K562 (cell line): ENCODE data around the gene FUBP3. TPM values are rescaled to one million over a fixed set of nuclear protein-coding genes. Genes with fewer than 3 reads are reported as not detected.

Experiments
- ASH1L ChIP-seq: fragments of 450-650 bp; IDR thresholded peaks from 2 replicates; pipeline ENCODE4 v1.6.1; 2018; ENCODE audit warnings: borderline replicate concordance, mild to moderate bottlenecking, low read depth; ENCODE audit not compliant: partially characterized antibody
- ATF2 ChIP-seq: sonication (generic); formaldehyde crosslinking; IDR thresholded peaks from 2 replicates; pipeline ENCODE4 v1.8.1; 2022; ENCODE audit warnings: missing genetic modification reagents
- CTCFL ChIP-seq: IDR thresholded peaks from 2 replicates; pipeline ENCODE4 v1.6.1; 2011; ENCODE audit warnings: borderline replicate concordance, low read depth, mild to moderate bottlenecking, moderate library complexity, low read length; ENCODE audit not compliant: insufficient read depth, poor library complexity, severe bottlenecking
- GMEB1 ChIP-seq: fragments of 250-450 bp; sonication (Bioruptor Pico); IDR thresholded peaks from 2 replicates; pipeline ENCODE4 v1.4.0; 2020; ENCODE audit warnings: mild to moderate bottlenecking
- HMG20B ChIP-seq: fragments of 250-450 bp; sonication (Bioruptor Pico); IDR thresholded peaks from 2 replicates; pipeline ENCODE4 v1.5.0; 2021; ENCODE audit warnings: mild to moderate bottlenecking
- HNRNPH1 ChIP-seq: fragments of 200-400 bp; formaldehyde crosslinking; optimal IDR thresholded peaks from 2 replicates; pipeline ENCODE3; 2017; ENCODE audit warnings: low read depth, mild to moderate bottlenecking, low read length, moderate library complexity
- HOXB6 ChIP-seq: fragments of 250-450 bp; sonication (Bioruptor Pico); IDR thresholded peaks from 2 replicates; pipeline ENCODE4 v1.5.1; 2022; ENCODE audit warnings: mild to moderate bottlenecking, borderline replicate concordance
- KLF10 ChIP-seq: fragments of 250-450 bp; sonication (Bioruptor Pico); IDR thresholded peaks from 2 replicates; pipeline ENCODE4 v1.6.1; 2021; ENCODE audit warnings: matching md5 sums
- LCOR ChIP-seq: sonication (generic); formaldehyde crosslinking; IDR thresholded peaks from 2 replicates; pipeline ENCODE4 v1.8.0; 2022; ENCODE audit warnings: mild to moderate bottlenecking, missing genetic modification reagents
- NCOR1 ChIP-seq: fragments of 450-650 bp; IDR thresholded peaks from 2 replicates; pipeline ENCODE4 v1.6.1; 2016; ENCODE audit warnings: mild to moderate bottlenecking, moderate library complexity
- PCBP2 ChIP-seq: fragments of 200-400 bp; formaldehyde crosslinking; IDR thresholded peaks from 2 replicates; pipeline ENCODE4 v1.6.1; 2018; ENCODE audit warnings: low read length, low read depth, mild to moderate bottlenecking, moderate library complexity; ENCODE audit not compliant: poor library complexity, severe bottlenecking
- POLR3G ChIP-seq: IDR thresholded peaks from 2 replicates; pipeline ENCODE4 v1.6.1; 2011; ENCODE audit not compliant: insufficient read length, insufficient replicate concordance; ENCODE audit errors: extremely low read depth
- PTBP1 ChIP-seq: fragments of 200-400 bp; formaldehyde crosslinking; IDR thresholded peaks from 2 replicates; pipeline ENCODE4 v1.6.1; 2017; ENCODE audit warnings: low read depth, low read length
- RFX1 ChIP-seq: fragments of 450-650 bp; IDR thresholded peaks from 2 replicates; pipeline ENCODE4 v1.6.1; 2016; ENCODE audit warnings: mild to moderate bottlenecking, moderate library complexity
- SETDB1 ChIP-seq: IDR thresholded peaks from one replicate; pipeline ENCODE4 v1.6.1; 2012; ENCODE audit warnings: low read length, control low read depth, inconsistent platforms
- ZBED1 ChIP-seq: IDR thresholded peaks from 2 replicates; pipeline ENCODE4 v1.6.1; 2014
- ZBTB34 ChIP-seq: fragments of 250-450 bp; sonication (Bioruptor Pico); IDR thresholded peaks from 2 replicates; pipeline ENCODE4 v1.8.0; 2021; ENCODE audit warnings: mild to moderate bottlenecking, moderate library complexity
- ZNF175 ChIP-seq: fragments of 200-800 bp; sonication (Bioruptor generic); IDR thresholded peaks from 2 replicates; pipeline ENCODE4 v1.6.1; 2016; ENCODE audit warnings: low read depth, mild to moderate bottlenecking, missing genetic modification characterization, missing compliant biosample characterization
- ZNF444 ChIP-seq: fragments of 250-450 bp; sonication (Bioruptor Pico); IDR thresholded peaks from 2 replicates; pipeline ENCODE4 v1.4.0; 2020; ENCODE audit warnings: mild to moderate bottlenecking, moderate library complexity
- polyA plus RNA-seq, 8 experiments: library from polyadenylated mRNA; depleted of rRNA in 4 of 8; stranded (reverse) in 5 of 8; unstranded in 3 of 8; fragments of >200 nt; fragmentation: Nextera tagmentation in 2 of 8; fragmentation: Illumina TruSeq in 1 of 8; extraction: Ambion mirVana in 2 of 8; extraction: Trizol in 1 of 8; gene quantifications; 2 replicates each; pipeline versions ENCODE4 v1.2.1 to v1.2.3, GENCODE V29; 2011 to 2014; ENCODE audit warnings: inconsistent platforms in 1 of 8, missing spikeins in 1 of 8
- total RNA-seq, 7 experiments: library from RNA; depleted of rRNA in 6 of 7; stranded (reverse); fragments of >200 nt in 6 of 7; fragmentation: Illumina TruSeq in 2 of 7; extraction: Trizol in 2 of 7; gene quantifications; 2 replicates each; pipeline versions ENCODE4 v1.2.1 to v1.2.3, GENCODE V29; 2011 to 2021; ENCODE audit warnings: low replicate concordance in 1 of 7

FUBP3 gene
- total and polyA plus RNA-seq, 9 of the 15 experiments (the other 6 are each of a cell fraction or from before 2014, with no cell fraction given) = 3.0 to 64.0 (median 48.1) TPM

- TF ChIP-seq ZNF444 (CRISPR knock-in tag) (no peak), ASH1L (no peak), KLF10 (no peak), CTCFL (no peak), ZNF175 (CRISPR knock-in tag) (no peak), POLR3G (no peak), PCBP2 (no peak), HOXB6 (CRISPR knock-in tag) (no peak), GMEB1 (CRISPR knock-in tag) (peak; percentile 54), PTBP1 (no peak), SETDB1 (no peak), ZBED1 (no peak), NCOR1 (no peak), HNRNPH1 (no peak), ZBTB34 (no peak), LCOR (CRISPR knock-in tag) (no peak), RFX1 (no peak), HMG20B (CRISPR knock-in tag) (no peak), ATF2 (CRISPR knock-in tag) (no peak)
Observed at GRCh38 chr9:130680836-130681768, 101.7 kb downstream of the FUBP3 start (continued).
